Right atrium auricular region (tissue), 2 donors: ENCODE measurements around the gene POLR3K. TPM values are rescaled to one million over a fixed set of nuclear protein-coding genes. Genes with fewer than 3 reads are reported as not detected.

Experiments
- DNase-seq: peaks from one replicate; pipeline ENCODE4 v3.0.0-alpha.2; 2019; ENCODE audit warnings: low spot score
- H3K27ac ChIP-seq, 2 donors: fragments of 200-600 bp; sonication (generic); 1 replicate in 1 of 2; 2 replicates in 1 of 2; pipeline ENCODE4 v1.5.1; 2016 to 2019
- H3K27me3 ChIP-seq, 2 donors: fragments of 200-600 bp; sonication (generic); one replicate each; pipeline versions ENCODE4 v1.5.1 to v1.6.0; 2017 to 2019
- H3K36me3 ChIP-seq: fragments of 200-600 bp; sonication (generic); one replicate; pipeline ENCODE4 v1.5.1; 2016
- H3K4me1 ChIP-seq, 2 donors: fragments of 200-600 bp; sonication (generic); one replicate each; pipeline versions ENCODE4 v1.5.1 to v1.6.0; 2017 to 2019
- H3K4me3 ChIP-seq, 2 donors: fragments of 200-600 bp; sonication (generic); 1 replicate in 1 of 2; 2 replicates in 1 of 2; pipeline ENCODE4 v1.5.1; 2017 to 2019; ENCODE audit warnings: mild to moderate bottlenecking in 1 of 2, moderate library complexity in 1 of 2
- H3K9me3 ChIP-seq, 2 donors: fragments of 200-600 bp; sonication (generic); one replicate each; pipeline ENCODE4 v1.5.1; 2019
- total RNA-seq, 2 donors: library from RNA; depleted of rRNA; stranded (reverse); fragments of >200 nt; gene quantifications; one replicate each; pipeline ENCODE4 v1.1.0, GENCODE V29; 2016
- TF ChIP-seq, protein P1 (sequence below), 2 donors: fragments of 200-600 bp; sonication (generic); IDR thresholded peaks; one replicate each; pipeline ENCODE4 v1.5.1; 2019; ENCODE audit warnings: antibody characterized with exemption in 2 of 2

The POLR3K gene
- total RNA-seq, 2 donors from 2014 or later, result 4.0 TPM

DNA sequence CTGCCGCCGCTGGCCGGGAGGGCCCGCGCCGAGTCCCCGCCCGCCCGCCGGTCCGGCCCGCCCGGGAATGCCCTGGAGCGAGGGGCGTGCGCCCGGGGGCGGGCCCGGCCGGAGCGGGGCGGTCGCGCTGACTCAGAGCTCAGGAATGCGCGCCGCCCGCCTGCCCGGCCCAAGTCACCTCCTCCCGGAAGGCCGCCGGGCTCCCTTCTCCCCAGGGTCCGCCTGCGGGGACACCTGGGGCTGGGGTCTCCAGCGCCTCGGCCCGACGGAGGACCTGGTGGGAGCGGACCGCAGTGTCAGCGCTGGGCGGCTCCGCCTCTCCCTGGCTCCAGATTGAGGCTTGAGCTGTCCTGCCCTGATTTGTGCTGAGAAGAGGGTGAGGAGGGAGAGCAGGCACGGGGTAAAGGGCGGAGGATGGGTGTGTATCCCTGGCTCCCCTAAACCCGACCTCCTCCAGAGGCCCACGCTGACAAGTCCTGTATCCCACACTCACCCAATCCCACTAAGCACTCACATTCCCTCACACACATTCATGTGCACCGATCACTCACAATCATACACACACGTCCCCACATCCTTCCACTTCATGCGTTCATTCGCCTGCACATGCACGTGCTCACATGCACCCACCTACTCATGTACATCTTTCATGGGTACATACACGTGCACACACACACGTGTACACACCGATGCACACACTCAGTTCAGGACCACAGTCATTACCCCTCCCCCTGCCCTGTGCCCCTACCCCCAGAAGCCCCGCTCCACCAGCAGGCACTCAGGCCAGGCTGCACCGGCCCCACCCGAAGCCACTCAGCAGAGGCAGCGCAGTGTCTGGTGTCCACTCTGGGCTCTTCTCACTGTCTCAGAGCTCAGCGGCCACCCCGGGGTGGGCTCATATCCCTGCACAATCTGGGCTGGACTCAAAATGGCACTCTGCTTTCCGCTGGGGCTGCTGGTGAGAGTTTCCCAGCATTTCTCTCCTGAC, 19.4 kb upstream of the POLR3K start, which contains the start of gene RHBDF1:
TSS of gene RHBDF1 (minus strand) at position 71 of the 988 bp plus-strand sequence. CDS start 7,616 bp downstream, outside the sequence.
- Histone ChIP-seq H3K36me3 (no peaks in the 10 kb centered on the region), H3K27ac (peak within 1 kb of the TSS; percentile 90 to 96), H3K27me3 (no peaks in the 10 kb centered on the region), H3K4me1 (peaks cover 0 to 95% of the 10 kb centered on the region in 2 donors), H3K4me3 (peak within 1 kb of the TSS; percentile 66 to 85), H3K9me3 (no peaks in the 10 kb centered on the region)
- TF ChIP-seq, protein P1, sequence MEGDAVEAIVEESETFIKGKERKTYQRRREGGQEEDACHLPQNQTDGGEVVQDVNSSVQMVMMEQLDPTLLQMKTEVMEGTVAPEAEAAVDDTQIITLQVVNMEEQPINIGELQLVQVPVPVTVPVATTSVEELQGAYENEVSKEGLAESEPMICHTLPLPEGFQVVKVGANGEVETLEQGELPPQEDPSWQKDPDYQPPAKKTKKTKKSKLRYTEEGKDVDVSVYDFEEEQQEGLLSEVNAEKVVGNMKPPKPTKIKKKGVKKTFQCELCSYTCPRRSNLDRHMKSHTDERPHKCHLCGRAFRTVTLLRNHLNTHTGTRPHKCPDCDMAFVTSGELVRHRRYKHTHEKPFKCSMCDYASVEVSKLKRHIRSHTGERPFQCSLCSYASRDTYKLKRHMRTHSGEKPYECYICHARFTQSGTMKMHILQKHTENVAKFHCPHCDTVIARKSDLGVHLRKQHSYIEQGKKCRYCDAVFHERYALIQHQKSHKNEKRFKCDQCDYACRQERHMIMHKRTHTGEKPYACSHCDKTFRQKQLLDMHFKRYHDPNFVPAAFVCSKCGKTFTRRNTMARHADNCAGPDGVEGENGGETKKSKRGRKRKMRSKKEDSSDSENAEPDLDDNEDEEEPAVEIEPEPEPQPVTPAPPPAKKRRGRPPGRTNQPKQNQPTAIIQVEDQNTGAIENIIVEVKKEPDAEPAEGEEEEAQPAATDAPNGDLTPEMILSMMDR (IDR thresholded peaks at IDR 0.05), result no peak
- DNase-seq, result no peak

DNA sequence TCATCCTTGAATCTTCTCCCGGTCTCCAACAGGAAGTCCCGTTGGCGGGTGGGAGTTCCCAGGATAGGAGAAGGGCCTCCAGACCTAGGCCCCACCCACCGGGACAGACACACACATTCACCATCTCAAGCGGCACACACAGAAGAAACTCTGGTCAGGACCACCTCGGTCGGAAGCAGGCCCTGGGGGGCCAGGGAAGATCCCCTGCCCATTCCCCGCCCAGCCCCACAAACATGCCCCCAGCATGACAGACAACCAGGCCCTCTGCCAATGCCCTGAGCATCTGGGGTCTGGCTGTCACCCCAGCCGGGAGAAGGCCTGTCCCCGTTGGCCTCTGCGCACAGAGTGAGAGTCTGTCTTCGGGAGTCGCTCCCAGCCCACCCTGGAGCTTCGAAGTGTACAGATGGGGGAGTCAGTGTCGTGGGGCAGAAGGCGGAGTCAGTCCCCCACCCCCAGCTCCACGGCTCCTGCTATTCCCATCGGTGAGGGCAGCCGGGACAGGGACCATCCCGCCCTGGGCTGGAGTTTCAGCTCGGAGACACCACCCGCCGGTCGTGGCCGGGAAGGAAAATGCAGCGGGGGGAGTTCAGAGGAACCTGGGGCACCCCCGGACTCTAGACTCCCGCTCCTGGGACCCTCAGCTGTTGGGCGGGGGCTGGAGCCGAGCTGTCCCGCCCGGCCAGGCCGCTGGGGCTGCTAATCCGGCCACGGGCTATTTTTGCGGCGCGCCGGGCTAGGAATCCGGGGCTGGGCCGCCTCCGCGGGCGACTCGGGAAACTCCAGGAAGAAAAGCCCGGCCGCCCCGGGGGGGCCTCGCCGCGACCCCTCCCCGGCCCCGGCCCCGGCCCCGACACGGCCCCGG, 18.4 kb upstream of the POLR3K start:
- Histone ChIP-seq H3K36me3 (no peaks in the 10 kb centered on the region), H3K4me3 (peak overlapping the region; percentile 66 to 85), H3K27ac (peak overlapping the region; percentile 90), H3K4me1 (peaks cover 0 to 95% of the 10 kb centered on the region in 2 donors), H3K27me3 (no peaks in the 10 kb centered on the region), H3K9me3 (no peaks in the 10 kb centered on the region)
- TF ChIP-seq, protein P1 (IDR thresholded peaks at IDR 0.05), result peak in 1 of 2 donors; percentile 19
- peak; percentile 92 for DNase-seq

DNA sequence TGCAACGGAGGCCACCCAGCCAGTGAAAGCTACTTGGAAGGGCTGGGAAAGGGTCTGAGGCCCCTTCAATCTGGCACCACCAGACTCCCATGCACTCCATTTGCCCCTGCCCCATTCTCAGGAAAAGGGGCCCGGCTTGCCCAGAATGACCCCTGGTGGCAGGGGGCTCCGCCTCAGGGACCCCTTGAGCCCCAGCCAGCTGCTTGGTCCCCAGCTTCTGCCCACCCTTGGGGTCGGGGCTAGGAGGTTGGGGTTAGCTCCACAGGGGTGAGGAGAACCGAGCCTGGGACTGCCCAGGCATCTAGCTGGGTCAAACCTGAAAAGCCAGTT, 17.8 kb upstream of the POLR3K start:
- Histone ChIP-seq H3K36me3 (no peaks in the 10 kb centered on the region), H3K4me3 (peak overlapping the region; percentile 66 to 85), H3K4me1 (peaks cover 0 to 95% of the 10 kb centered on the region in 2 donors), H3K27me3 (no peaks in the 10 kb centered on the region), H3K9me3 (no peaks in the 10 kb centered on the region), H3K27ac (peak overlapping the region; percentile 90)
- DNase-seq, result no peak
- TF ChIP-seq, protein P1 (IDR thresholded peaks at IDR 0.05), result no peak

DNA sequence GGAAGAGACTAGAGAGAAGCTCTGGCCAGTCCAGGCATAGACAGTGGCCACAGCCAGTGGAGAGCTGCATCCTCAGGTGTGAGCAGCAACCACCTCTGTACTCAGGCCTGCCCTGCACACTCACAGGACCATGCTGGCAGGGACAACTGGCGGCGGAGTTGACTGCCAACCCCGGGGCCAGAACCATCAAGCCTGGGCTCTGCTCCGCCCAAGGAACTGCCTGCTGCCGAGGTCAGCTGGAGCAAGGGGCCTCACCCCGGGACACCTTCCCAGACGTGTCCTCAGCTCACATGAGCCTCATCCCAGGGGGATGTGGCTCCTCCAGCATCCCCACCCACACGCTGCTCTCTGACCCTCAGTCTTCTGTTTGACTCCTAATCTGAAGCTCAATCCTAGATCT, 15.8 kb upstream of the POLR3K start:
- Histone ChIP-seq H3K36me3 (peaks cover 10% of the 10 kb centered on the region), H3K4me3 (no peak overlapping the region), H3K27ac (no peak overlapping the region), H3K9me3 (no peaks in the 10 kb centered on the region), H3K27me3 (no peaks in the 10 kb centered on the region), H3K4me1 (peaks cover 0 to 84% of the 10 kb centered on the region in 2 donors)
- no peak for DNase-seq
- TF ChIP-seq, protein P1 (IDR thresholded peaks at IDR 0.05), result no peak

DNA sequence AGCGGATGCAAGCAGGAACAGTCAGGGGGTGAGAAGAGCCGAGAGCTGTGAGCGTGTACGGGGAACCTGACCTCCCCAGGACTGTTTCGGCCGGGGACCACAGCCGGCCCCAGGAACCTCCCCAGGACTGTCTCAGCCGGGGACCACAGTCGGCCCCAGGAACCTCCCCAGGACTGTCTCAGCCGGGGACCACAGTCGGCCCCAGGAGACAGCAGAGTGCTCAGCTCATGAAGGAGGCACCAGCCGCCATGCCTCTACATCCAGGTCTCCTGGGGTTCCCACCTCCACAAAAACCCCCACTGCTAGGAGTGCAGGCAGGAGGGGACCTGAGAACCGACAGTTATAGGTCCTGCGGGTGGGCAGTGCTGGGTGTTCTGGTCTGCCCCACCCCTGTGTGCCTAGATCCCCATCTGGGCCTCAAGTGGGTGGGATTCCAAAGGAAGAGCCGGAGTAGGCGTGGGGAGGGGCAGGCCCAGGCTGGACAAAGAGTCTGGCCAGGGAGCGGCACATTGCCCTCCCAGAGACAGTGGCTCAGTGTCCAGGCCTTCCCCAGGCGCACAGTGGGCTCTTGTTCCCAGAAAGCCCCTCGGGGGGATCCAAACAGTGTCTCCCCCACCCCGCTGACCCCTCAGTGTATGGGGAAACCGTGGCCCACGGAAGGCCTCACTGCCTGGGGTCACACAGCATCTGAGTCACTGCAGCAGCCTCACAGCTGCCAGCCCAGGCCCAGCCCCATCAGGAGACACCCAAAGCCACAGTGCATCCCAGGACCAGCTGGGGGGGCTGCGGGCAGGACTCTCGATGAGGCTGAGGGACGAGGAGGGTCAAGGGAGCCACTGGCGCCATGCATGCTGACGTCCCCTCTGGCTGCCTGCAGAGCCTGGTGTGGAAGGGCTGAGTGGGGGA, 14.7 kb upstream of the POLR3K start:
- no peak for DNase-seq
- Histone ChIP-seq H3K27ac (peak overlapping the region; percentile 1 to 11), H3K27me3 (no peaks in the 10 kb centered on the region), H3K9me3 (no peaks in the 10 kb centered on the region), H3K36me3 (peaks cover 21% of the 10 kb centered on the region), H3K4me1 (peaks cover 0 to 73% of the 10 kb centered on the region in 2 donors), H3K4me3 (no peak overlapping the region)
- TF ChIP-seq, protein P1 (IDR thresholded peaks at IDR 0.05), result no peak
